Kidney glomerular epithelial cell (primary cell): ENCODE data around the gene IL17RA.
A peak's percentile ranks its signal among the peaks of the same experiment; 100 is the strongest.
"Not testable (repeated sequence)": the region's sequence is repeated elsewhere in the genome, so short reads cannot be mapped to it uniquely, and the experiment has no call there.

ENCODE experiments used
- DNase-seq: peaks from one replicate; lab custom pipeline; 2025; lab: John Stamatoyannopoulos, UW

The IL17RA gene, protein sequence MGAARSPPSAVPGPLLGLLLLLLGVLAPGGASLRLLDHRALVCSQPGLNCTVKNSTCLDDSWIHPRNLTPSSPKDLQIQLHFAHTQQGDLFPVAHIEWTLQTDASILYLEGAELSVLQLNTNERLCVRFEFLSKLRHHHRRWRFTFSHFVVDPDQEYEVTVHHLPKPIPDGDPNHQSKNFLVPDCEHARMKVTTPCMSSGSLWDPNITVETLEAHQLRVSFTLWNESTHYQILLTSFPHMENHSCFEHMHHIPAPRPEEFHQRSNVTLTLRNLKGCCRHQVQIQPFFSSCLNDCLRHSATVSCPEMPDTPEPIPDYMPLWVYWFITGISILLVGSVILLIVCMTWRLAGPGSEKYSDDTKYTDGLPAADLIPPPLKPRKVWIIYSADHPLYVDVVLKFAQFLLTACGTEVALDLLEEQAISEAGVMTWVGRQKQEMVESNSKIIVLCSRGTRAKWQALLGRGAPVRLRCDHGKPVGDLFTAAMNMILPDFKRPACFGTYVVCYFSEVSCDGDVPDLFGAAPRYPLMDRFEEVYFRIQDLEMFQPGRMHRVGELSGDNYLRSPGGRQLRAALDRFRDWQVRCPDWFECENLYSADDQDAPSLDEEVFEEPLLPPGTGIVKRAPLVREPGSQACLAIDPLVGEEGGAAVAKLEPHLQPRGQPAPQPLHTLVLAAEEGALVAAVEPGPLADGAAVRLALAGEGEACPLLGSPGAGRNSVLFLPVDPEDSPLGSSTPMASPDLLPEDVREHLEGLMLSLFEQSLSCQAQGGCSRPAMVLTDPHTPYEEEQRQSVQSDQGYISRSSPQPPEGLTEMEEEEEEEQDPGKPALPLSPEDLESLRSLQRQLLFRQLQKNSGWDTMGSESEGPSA

DNA sequence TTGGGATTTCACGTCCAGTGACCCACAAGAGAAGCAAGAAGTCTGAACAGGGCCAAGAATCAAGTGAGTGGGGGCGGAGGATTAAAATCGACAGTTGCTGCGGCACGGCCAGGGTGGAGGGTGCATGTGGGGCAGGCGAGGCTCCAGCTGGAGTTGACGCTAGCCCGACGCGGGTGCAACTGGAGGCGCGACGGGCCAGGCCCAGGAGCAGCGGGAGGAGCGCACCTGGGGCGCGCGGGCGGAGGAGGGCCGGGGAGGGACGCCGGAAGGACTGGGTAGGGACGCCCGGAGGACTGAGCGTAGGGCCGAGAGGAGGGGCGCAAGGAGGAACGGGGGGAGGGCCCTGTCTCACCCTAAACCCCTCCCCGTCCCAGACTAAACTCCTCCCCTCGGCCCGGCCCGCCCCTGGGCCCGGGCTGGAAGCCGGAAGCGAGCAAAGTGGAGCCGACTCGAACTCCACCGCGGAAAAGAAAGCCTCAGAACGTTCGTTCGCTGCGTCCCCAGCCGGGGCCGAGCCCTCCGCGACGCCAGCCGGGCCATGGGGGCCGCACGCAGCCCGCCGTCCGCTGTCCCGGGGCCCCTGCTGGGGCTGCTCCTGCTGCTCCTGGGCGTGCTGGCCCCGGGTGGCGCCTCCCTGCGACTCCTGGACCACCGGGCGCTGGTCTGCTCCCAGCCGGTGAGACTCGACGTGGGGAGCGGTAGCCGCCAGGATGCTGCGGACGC, at the start of gene IL17RA:
TSS of gene IL17RA (plus strand) at position 447 of the 723 bp plus-strand sequence. CDS start at position 539, 92 bp downstream.
- DNase-seq, result peak; percentile 89

GRCh38 chr22:17035246-17035645, 49.6 kb upstream of the IL17RA start:
- DNase-seq, result no peak

DNA sequence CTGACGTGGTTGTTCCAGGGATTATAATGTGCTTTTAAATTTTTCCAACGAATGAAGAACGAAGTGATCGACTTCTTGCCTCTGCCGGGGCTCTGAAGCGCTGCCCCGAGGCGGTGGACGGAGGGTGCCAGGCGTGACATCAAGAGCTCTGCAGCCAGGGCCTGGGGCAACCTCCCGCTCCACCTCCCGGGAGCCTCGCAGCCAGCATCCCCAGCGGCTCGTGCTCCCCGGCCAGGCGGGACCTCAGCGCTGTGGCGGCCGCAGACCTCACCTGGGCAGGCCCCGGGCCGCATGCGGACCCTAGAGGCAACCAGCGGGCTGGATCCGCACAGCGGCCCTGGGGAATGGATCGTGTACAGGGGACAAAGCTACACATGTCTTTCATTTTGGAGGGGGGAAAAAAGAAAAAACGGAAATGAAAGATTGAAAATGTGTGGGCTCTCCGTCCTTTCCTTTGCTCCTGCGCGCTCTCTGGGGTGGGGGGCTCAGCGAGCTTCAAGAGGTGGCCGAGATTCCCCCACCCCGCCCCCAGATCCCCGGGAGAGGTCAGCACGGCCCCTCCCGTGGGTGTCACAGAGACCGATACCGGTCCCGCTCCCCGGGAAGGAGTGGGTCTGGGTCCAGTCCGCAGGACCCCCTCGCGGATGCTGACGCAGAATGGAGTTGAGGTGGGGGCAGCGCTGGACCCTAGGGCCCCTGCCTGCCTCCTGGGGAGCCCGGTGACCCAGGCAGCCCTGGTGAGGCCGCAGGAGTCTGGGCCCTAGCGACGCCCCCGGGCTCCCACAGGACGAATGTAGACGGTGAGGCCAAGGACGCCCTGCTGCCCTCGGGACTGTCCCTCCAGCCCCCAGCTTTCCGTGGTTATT, 48.6 kb upstream of the IL17RA start:
- DNase-seq, result not testable (repeated sequence)

DNA sequence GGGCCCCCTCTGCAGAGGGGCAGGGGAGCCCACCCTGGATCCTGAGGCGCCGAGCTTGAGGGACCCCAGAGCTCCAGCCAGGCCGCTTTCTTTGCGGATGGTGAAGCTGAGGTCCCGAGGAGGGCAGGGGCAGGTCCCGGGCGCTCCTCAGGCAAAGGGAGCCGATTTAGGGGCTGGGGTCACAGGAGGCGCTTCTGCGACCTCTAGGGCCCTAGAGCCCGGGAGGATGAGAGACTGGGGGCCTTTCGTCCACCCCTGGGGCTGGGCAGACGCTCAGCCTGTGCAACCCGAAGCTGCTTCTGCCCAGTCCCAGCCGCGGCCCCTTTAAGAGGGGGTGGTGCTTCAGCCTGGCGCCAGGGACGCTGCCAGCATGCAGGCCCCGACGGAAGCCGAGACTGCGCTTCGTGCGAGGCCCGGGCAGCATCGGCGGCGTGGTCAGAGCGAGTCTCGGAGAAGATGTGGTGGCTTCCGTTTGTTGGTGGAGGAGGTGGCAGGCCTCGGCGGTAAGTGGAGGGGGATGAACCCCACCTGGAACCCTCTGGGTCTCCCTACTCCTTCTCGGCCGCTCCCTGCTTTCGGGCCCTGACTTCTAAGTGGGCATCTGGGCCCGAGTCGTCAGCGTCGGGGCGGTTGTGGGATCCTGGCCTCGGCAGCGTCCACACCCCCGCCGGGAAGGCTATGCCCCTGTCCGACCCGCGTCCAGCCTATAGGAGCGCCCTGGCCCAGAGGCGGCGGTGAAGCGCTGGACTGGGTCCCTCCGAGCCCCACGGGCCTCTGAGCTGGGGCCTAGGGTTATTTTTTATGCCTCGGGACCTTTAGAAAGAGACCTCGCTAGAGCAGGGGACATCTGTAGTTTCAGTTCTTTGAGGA, 47.7 kb upstream of the IL17RA start:
- DNase-seq, result not testable (repeated sequence)

- DNase-seq, result no peak
These were observed 41.3 kb upstream of the IL17RA start for GRCh38 chr22:17043521-17043920.

DNA sequence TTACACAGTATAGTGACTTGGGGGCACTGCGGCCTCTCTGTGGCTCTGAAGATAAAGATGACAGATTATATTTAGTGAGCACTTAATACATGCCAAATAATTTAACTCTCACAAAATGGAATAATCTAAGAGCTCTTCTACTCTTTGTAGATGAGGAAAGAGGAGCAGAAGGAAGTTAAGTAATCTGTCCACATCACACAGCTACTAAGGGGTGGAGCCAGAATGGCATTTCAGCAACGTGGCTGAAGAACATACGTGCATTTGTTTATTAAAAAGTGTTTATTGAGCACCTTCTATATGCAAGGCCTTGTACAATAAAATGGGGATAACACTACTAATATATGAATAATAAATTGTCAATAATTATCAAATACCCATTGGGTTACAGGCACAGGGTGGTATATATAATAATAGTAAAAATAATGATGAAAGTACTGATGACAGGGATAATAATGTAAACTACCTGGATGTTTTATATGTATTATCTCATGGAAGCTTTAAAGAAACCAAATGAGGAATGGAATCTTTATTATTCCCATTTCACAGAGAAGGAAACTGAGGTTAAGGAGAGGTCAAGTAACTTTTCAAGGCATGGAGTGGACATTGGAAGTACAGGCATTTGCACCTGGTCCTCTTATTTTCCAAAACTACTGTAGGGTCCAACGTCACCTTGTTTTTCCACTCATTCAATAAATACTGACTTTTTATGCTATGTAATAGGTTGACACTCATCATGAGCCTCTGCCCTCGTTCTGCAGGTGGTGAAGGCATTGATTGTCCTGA, 38.0 kb upstream of the IL17RA start:
- no peak for DNase-seq

GRCh38 chr22:17047656-17048055, 37.1 kb upstream of the IL17RA start:
- DNase-seq, result no peak

GRCh38 chr22:17056058-17056457, 28.7 kb upstream of the IL17RA start:
- no peak for DNase-seq

DNA sequence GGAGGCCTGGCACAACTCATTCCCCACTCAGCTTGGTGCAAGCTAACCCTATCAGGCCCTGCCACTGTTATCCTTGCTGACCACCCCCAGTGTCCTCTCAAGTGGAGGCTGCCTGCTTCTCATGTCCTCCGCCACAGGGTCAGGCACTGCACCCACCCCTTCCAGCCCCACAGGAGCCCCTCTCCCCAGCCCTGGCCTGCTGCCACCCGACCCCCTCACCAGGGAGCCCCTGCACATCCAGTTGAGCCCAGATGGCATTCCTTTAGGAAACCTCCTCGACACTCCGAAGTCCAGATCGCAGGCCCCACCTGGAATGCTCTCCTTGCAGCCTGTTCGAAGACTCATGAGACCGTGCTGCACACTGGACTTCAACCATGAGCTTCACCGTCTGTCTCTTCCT, 28.0 kb upstream of the IL17RA start:
- DNase-seq, result no peak

DNA sequence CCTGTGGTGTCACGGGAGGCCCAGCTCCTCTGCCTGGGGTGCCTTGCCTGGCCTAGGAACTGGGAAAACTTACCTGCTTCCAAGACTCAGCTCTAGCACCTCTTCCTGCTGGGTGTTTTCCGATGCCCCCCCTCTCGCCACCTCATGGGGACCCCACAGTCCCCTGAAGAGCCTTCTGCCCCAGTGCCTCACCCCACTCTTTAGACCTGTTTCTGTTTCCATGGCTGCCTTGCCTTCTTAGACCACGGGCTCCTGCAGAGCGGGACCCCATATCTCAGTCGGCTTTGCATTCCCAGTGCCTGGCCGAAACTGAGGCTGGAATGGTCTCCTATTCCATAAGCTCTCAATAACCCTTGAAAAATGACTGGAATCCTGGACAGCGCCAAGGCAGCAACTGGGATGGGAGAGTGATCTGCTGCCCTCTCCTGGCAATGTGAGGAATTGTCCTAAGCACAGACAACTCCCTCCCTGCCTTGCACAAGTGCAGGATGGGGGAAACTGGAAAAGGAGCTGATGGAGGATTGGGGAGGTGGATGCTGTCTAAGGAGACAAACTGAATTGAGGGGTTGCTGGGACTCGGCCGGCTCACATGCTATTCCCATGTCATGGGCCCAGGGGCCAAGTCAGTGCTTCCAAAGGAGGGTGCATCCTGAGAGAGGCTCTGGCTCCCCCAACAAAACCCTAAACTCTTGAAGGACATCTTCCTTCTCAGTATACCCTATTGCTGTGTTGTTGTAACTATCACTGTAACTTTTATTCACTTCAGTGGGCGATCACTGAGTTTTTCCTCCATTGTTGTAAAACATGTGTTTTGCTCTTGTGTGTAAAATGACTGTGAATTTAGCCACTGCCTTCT, 26.6 kb upstream of the IL17RA start:
- peak; percentile 76 for DNase-seq

DNA sequence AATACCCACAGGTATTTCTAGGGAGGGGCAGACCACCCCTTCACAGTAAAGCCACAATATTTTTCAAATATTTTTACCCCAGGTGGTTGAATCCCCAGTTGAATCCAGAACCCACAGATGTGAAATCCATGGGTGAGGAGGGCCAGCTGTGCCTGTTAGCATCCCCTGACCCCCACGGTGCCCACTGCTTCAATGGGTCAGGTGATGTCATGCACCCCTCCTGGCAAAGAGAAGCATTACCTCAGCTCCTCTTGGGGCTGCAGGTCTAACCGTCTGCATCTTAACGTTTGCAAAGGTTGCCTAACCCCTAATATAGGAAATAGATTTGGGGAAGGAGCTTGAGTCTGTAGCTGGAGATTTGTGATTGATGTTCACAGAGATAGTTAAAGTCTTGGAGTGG, 24.7 kb upstream of the IL17RA start:
- DNase-seq, result no peak

DNA sequence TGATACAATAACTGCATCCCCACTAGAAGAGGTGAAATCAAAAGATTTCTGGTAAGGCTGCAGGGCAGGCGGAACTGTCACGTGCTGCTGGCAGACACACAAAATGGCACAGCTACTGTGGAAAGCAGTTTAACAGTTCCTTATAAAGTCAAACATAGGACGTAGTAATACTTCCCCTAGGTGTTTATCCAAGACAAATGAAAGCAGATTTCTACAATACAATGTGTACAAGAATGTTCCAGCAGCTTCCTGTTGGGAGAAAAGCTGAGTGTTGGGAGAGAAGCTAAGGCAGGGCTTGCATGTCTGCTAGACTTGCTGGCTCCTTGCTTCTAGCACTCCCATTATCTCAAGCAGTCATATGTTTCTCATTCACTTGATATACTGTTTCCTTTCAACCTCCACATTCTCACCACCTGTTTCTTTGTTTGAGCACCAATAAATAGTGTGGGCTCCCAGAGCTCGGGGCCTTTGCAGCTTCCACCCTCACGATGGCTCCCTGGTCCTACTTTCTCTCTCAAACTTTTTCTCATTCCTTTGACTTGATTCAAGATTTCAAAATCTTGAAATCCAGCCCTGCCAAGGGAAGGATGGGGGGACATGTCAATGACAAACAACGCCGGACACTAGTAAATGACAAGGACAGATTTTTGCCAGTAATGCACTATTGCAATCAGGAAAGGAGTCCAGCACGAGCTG, 21.2 kb upstream of the IL17RA start:
- no peak for DNase-seq

GRCh38 chr22:17064498-17065100, 20.2 kb upstream of the IL17RA start:
- no peak for DNase-seq

DNA sequence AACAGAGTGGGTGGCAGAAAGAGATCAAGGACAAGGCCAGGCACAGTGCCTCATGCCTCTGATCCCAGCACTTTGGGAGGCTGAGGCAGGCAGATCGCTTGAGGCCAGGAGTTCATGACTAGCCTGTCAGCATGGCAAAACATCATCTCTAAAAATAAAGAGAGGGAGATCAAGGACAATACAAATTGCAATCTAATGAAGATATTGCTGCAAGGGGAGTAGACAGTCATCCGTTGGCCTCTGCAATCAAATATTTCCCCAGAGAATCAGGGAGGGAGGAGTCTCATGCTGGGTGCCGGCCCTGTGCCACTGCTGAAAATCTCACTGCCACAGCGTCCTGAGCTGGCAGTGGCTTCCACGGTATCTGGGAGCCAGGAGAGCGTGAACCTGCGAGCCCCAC, 19.4 kb upstream of the IL17RA start:
- no peak for DNase-seq

DNA sequence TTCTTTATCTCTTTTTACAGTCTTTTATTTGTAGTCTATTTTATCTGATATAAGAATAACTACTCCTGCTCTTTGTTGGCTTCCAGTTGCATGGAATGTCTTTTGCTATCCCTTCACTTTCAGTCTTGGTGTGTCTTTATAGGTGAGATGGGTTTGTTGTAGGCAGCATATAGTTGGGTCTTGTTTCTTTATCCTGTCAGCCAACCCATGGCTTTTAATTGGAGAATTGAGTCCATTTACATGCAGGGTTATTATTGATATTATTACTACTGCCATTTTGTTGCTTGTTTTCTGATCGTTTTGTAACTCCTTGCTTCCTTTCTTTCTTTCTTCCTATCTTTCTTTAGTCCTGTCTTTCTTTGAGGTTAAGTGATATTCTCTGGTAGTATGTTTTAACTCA, 11.9 kb upstream of the IL17RA start:
- no peak for DNase-seq

DNA sequence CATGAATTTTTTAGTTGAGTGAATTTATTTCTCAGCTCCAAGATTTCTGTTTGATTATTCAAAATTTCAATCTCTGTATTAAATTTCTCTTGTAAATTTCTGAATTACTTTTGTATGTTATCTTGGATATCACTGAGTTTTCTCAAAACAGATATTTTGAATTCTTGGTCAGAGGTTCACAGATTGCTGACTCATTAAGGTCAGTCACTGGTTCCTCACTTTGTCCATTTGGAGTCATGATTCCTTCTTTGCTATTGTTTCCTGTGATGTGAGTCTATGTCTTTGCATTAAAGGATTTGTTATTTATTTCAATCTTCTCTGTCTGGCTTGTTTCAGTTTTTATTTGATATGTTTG, 10.2 kb upstream of the IL17RA start:
- DNase-seq, result peak; percentile 78

GRCh38 chr22:17077255-17077654, 7.5 kb upstream of the IL17RA start:
- peak; percentile 66 for DNase-seq

- no peak for DNase-seq
These were observed 5.2 kb upstream of the IL17RA start for GRCh38 chr22:17079572-17079971.
